Stimulated activated CD8-positive, alpha-beta memory T cell treated with anti-CD3 and anti-CD28 coated beads, Interleukin-4, amount 100 ng/mL, for 1 hour (primary cell): ENCODE data around the gene ATOX1.
A peak's percentile ranks its signal among the peaks of the same experiment; 100 is the strongest.

Experiments used
- DNase-seq, 2 donors: peaks; one replicate each; pipeline ENCODE4 v3.0.0-alpha.2; 2020; ENCODE audit warnings: low read depth in 2 of 2, low spot score in 1 of 2

The ATOX1 gene

DNA sequence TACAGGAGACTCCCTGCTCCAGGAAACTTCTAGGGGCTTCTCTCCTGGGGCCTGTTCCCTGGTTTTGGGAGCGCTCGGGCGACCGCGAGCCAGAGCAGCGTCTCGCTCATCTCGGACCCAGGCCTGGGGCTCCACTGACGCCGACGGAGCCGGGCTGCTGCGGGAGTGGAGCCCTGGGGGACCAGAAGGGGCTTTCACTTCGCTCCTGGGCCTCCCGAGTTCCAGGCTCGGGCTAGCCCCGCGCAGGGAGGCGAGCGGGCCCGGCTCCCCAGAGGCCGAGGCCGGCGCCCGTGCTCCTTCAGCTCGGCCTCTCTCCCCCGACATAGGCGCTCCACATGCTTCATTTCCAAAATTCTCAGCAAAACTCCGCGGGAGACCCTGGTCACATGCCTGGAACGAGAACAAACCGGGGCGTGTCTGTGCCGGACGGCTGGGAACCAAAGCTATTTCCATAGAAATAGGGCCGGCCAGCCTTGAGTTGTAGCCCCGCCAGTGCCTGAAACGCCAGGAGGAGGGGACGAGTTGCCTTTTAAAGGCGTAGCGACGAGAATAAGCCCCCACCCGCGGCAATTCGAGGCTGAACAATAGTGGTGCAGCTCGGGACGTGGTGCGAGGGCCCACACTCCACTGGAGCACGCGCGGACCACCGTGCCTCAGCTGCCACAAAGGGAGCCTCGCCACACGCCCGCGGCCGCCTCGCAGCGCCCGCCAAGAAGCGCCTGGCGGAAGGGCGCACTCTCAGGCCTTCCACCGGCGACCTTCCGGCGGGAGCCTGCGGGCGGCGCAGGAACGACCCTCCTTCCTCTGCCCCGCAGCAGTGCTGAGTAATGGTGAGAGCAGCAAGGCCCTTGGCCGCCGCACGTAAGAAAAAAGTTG lies 12.2 kb upstream of the ATOX1 start:
- peak in 1 of 2 donors; percentile 17 for DNase-seq

DNA sequence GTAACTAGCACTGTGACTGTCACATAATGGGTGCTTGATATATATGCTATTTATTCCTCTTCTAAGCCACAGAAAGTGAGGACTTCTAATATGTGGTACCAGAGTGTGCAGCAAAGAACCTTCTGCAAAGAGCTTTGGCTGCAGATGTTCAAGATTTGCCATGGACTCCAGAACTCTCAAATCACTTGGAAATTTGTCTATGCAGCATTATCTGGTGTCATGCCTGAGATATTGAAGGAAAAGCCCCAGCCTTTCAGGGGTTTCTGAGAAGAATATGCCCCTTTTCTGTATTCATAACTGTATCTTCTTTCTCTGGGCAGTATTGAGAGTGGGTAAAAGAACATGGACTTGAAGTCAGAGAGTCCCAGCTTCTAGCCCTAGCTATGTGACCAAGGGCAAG lies 8.5 kb upstream of the ATOX1 start:
- DNase-seq = no peak

DNA sequence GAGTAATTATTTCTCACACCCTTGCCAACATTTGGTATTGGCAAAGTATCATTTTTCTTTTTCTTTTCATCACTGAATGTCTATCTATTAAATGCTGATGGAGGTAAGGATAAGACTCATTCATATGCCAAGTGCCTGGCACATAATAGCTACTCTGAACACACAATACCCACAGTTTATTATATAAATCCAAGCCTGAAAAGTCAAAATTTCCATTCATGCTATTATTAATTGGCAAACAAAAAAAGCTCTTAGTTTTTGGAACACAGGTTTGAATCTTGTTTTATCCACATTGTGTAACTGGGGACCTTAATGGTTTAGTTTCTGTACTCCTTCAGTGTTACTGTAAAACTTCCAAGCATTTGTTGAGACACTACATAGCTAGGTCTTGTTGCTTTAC lies 6.4 kb upstream of the ATOX1 start:
- DNase-seq = no peak

DNA sequence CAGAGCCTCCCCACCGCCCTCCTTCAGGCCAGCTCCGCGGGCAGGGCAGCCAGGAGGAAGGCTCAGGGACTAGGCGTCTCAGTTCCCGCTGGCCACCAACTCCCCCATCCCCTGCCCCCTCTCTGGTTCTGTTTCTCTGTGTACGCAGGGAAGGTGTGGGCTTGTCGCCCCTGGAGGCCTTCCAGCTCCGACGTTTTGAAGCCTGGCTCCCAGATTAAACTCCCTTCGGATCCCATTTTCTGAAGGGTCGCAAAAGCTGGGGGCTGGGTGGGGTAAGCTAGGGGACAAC lies 346 bp downstream of the ATOX1 start:
- DNase-seq = no peak

DNA sequence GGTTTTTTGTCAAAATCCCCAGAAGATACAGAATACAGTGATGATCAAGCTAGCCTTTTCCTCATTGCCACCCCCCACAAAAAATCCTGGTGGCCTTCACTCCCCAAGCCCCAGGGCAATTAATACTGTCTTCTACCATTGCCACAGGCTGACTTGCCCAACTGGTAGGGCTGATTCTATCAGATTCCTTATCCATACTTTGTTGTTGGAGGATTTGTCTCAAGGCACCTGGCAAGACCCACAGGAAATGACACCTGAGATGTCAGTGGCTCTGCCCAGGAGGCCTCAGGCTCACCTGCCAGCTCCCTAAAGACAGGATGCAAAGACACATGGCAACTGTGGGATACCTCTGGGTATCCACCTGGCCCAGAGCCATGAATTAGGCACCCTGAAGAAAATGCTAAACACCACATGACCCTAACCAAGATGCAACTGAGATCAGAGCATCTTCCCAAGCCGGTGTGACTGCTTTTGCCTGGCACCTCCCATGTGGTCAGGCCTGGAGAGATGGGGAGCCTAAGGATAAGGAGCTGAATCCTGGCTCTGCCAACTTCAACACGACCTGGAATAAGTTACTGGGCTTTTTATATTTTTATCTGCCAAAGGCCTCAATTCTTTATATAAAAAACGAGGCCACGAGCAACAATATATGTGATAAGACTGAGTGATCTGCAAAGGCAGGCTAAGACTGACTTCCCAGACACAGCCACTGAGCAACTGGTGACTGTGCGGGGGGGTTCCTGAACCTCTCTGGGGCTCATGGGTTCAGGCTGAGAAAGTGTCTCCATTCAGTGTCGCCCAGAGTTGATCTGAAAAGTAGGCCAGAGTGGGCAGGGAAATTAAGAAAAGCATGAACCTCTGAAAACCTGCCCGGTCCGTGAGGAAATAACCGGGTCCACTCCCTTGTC lies 944 bp downstream of the ATOX1 start:
- DNase-seq = no peak

DNA sequence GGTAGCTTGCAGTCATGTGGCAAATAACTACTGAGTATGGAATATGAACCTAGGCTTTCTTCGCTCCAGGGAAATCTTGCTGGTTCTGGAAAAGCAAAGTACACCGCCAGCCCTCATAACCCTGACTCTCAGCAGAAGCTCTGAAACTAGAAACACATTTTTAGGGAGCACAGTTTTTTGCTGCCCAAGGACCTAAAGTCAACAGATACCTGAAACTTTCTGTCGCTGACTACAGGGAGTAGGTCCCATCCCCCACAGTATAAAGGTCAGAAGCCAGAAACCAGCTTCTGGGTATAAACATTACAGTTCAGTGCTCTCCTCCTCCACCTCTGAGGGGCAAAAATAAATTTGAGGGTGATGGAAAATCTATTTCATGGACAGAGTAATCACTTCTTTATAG lies 3.0 kb downstream of the ATOX1 start:
- no peak for DNase-seq

DNA sequence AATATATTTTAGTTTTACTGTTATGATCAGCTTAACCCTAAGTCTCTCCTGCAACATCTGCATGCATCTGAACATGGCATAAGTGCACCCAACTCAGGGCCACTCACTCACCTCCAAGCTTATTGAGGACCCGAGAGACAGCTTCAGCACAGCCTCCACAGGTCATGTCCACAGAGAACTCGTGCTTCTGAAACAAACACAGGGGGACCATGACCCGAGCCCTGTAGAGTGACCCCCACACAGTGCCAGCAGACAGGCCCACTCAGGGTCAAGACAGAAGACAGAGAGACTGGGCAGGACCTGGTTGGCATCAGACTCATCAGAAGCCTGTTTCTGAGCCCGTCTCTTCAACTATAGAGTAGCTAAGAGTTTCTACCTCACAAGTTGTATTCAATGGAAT lies 6.8 kb downstream of the ATOX1 start:
- DNase-seq = no peak

DNA sequence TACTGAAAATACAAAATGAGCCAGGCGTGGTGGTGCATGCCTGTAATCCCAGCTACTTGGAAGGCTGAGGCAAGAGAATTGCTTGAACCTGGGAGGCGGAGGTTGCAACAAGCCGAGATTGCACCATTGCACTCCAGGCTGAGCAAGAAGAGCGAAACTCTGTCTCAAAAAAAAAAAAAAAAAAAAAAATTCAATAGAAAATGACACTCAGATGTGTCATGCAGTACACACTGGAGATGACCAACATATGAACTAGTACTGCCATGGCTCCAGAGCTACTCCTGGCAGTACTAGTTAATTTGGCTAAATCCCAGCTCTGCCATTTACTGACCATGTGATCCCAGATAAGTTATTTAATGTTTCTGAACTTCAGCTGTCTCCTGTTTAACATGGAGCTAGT lies 7.3 kb downstream of the ATOX1 start:
- no peak for DNase-seq

DNA sequence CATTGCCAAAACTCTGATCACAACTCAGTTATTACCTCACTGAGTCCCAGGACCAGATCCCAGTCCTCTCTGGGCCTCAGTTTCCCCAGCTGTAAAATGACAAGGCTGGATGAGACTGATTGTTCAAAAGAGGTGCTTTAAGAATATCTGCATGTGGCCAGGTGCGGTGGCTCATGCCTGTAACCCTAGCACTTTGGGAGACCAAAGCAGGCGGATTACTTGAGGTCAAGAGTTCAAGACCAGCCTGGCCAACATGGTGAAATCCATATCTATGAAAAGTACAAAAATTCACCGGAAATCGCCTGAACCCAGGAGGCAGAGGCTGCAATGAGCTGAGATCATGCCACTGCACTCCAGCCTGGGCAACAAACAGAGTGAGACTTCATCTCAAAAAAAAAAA lies 8.3 kb downstream of the ATOX1 start:
- DNase-seq = no peak

DNA sequence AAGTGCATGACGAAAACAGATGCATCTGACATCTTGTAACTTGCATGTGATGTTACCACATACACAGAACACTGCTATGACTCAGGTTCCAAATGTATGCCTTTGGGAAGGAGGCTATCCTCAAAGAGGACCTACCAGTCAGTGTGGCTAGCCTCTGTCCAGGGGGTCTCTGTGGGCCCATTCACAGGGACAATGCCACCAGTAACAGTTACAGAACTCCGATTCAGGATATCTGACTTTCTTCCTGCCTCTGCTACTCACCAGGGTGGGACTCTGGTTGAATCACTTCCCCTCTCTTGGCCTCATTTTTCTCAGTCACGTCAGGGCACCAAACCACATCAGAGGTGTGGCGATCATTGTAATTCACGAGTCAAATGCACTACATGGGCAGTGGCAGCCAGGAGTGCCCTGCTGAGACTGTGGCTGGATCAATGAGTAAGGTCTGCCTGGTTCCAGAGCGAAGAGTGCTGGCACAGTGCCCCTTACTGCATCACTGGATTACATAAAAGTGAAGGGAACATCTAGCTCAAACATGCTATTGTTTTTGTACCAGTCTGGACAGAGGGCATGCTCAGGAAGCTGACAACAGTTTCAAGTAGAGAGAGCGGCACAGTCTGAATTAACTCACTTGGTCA lies 13.2 kb downstream of the ATOX1 start:
- peak in 1 of 2 donors; percentile 10 for DNase-seq

DNA sequence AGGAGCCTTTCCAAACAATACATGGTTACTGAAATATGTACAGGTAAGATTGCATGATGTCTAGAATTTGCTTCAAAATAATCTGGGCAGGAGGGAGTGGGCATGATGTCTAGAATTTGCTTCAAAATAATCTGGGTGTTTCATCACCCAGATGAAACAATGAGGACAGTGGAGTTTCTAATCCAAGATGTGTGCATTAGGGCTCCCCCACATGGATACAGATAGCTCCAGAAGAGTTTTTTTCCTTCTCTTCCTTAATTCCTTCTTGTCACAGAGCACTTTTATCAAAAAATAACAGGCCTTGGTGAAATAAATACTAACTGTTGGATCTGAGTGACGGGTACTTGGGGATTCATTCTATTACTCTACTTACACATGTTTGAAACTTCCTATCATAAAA lies 14.9 kb downstream of the ATOX1 start:
- no peak for DNase-seq

DNA sequence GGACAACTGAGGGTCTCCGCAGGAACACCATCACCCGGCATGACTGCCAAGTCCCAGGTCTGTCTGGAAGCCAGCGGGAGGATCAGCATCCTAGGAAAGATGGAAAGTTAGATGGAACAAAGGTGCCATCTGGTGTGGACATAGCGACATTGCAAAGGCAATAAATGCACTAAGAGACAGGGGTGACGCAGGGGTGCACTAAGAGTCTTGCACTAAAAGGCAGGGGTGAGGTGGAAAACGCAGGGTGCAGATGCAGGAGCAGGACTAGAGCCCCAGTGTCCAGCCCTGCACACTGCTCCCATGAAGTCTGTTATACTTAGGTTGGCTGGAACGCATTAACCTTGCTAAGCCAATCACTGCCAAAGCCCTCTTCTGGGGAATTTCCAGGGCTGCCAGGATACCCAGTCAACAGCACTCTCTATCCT lies 15.5 kb downstream of the ATOX1 start:
- DNase-seq = no peak

DNA sequence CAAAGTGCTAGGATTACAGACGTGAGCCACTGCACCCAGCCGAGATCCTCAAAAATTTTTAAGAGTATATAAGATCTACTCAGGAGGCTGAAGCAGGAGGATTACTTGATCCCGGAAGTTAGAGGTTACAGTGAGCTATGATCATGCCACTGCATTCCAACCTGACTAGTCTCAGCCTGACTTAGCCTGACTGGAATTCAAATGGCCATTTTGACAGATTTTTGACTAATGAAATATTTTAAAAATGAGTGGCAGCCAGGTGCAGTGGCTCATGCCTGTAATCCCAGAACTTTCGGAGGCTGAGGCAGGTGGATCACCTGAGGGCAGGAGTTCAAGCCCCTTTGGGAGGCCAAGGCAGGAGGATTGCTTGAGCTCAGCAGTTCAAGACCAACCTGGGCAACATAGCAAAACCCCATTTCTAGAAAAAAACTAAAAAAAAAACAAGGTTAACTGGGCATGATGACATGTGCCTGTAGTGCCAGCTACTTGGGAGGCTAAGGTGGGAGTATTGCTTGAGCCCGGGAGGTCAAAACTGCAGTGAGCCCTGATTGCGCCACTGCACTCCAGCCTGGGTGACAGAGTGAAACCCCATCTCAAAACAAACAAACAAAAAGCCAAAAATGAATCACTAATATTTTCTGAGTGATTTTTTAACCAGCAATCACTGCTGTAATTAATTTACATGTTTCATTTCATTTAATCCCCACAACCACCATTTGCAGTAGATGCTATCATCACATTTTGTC lies 16.6 kb downstream of the ATOX1 start:
- DNase-seq = no peak

DNA sequence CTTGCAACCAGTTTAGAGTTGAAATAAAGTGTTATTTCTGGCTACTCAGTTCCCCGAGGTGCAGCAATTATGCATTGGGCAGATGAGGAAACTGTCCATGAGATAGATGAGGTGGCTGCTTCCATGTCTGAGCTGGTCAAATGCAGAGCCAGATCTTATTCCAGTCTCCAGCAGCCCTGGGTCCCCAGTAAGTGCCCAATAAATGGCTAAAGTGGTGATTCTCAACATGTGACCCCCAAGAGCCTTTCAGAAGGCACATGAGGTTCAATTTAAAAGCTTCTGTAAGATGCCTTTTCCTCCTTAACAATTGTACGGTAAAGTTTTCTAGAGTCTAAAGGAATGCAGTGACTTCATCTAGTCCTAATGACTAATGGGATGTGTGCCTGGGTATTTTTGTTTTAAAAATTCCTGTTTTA lies 17.5 kb downstream of the ATOX1 start:
- no peak for DNase-seq

DNA sequence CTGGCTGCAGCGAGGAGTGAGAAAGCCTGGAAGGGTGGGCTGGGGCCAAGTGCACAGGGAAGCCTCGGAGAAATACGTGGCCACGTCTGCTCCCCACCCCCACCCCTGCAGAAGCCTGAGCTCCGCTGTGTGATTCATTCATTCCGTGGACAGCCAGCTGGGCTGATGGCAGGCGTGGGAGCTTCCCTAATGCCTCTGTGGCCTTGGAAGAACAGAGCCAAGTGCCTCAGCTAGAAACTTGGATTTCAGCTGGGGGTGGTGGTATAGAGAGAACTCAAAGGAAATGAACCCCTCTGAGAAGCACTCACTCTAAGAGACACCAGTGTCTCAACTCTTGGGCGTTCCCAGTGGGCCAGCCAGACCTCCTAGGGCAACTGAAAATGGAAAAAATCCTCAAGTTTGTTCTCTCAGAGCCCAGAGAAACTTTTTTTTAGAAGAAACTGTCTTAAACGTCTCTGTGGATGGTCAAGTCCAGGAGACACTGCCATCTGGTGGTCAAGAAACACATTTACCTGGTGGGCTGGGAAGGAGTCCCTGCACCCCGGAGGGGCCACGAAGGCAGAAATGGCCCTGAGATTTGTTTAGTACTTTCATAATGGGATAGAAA lies 18.0 kb downstream of the ATOX1 start:
- DNase-seq = peak in 1 of 2 donors; percentile 21

DNA sequence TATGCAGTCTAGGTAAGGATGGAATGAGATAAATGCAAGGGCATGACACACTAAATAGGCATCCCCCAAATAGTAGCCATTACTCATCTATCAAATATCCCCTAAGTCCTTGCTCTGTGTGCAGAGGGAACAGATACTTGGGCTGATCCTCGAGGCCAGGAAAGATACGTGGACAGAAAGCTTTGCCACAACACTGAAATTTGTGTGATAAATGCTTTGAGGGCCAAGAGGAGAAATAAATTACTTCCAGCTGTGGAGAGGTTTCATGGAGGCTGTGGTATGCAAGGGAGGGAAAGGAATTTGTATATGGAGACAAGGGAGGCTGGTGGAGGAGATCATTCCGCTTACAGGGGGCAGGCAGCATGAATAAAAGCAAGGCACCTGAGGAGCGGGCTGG lies 18.5 kb downstream of the ATOX1 start:
- DNase-seq = no peak

DNA sequence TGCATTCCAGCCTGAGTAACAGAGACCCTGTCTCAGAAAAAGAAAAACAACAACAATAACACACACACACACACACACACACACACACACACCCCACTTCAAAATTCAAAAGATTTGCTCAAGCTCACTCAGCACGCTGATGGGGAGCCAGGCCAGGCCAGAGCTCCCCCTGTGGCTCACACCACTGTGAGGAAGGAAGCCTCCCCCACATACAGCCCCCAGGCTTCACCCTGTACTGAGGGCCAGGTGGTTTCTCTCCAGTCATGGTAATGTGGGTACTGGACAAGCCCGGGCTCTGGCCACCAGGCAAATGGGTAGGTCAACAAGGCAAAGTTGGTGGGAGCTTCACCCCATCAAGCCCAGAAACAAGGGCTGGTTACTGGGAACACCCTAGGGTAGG lies 19.0 kb downstream of the ATOX1 start:
- DNase-seq = no peak

DNA sequence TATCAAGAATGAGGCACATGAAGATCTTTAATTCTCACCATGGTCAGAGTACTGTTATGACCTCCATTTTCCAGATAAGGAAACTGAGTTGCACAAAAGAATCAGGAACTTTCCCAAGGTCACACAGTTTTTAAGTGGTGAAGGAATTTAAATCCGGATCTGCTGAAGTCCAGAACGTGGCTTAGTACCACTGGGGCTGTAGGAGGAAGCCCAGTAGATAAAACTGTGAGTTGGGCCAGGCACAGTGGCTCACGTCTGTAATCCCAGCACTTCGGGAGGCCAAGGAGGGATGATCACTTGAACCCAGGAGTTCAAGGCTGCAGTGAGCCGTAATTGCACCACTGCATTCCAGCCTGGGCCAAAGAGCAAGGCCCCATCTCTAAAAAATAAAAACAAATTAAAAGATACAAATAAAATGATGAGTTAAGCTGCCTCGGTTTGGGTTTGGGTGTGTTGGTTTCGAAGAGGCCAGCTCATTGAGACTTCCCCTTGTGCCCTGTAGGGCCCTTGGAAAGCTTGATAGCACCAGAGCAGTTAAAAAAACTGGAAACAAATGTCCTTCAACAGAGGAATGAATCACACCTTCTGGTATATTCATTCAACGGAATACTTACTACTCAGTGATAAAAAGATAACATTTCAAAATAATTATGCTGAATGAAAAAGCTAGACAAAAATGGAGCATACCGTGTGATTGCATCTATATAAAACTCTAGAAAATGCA lies 20.1 kb downstream of the ATOX1 start:
- DNase-seq = no peak

DNA sequence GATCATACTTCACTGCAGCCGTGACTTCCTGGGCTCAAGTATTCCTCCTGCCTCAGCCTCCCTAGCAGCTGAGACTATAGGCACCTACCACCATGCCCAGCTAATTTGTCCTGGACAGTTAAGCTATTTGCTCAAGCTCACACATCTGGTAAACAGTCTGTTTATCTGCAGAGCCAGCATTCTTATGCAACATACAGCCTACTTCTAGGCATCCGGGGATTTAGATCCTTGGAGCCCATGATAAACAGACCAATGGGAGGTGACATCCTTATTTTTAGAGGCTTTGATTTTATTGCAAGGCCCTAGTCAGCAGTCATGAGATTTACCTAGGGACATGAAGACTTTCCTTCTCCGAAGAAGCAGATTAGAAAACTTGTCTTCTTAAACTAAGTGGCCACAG lies 21.0 kb downstream of the ATOX1 start:
- DNase-seq = no peak

DNA sequence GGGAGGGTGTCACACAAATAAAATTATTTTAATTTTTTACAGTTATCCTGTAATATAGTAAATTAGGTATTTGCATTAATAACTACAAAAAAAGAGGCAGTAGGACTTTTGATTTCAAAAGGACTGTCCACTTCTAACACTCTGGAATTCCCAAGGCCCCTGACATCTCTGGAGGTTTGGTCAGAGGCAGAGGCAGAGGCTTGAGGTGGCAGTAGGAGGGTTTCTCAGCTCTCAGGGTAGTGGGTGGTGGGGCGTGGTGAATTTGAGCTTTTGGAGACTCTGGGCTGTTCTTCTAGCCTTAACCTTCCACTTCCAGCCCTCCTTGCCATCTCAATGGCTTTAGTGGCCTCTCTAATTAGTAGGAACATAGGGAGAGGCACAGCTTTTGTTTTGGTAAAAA lies 22.8 kb downstream of the ATOX1 start:
- DNase-seq = no peak
